Aorta (tissue), 5 donors: ENCODE data around the gene ICAM2. TPM values are rescaled to one million over a fixed set of nuclear protein-coding genes. Genes with fewer than 3 reads are reported as not detected.
A peak's percentile ranks its signal among the peaks of the same experiment; 100 is the strongest.
"Not testable (repeated sequence)": the region's sequence is repeated elsewhere in the genome, so short reads cannot be mapped to it uniquely, and the experiment has no call there.

Source experiments
- ATAC-seq: fragments of 200-7000 bp; cut with Tn5 transposase; one replicate; pipeline ENCODE4 v1.9.1; 2022; ENCODE audit warnings: moderate library complexity; ENCODE audit not compliant: low FRiP score
- DNase-seq, 2 donors: peaks; one replicate each; pipeline ENCODE4 v3.0.0-alpha.2; 2020
- H3K27ac ChIP-seq, 2 donors: one replicate each; pipeline ENCODE4 v1.5.1; 2013; ENCODE audit warnings: low read length in 2 of 2, mild to moderate bottlenecking in 2 of 2, moderate library complexity in 2 of 2, control low read depth in 1 of 2, inconsistent platforms in 1 of 2, low read depth in 1 of 2
- H3K27me3 ChIP-seq, 2 donors: one replicate each; pipeline ENCODE4 v1.6.1; 2013; ENCODE audit warnings: control low read depth in 1 of 2, low read length in 1 of 2, mild to moderate bottlenecking in 1 of 2, moderate library complexity in 1 of 2; ENCODE audit not compliant: insufficient read depth in 2 of 2, control insufficient read depth in 1 of 2
- H3K36me3 ChIP-seq, 2 donors: one replicate each; pipeline ENCODE4 v1.6.1; 2013; ENCODE audit warnings: control low read depth in 1 of 2, low read length in 1 of 2, mild to moderate bottlenecking in 1 of 2; ENCODE audit not compliant: insufficient read depth in 2 of 2, control insufficient read depth in 1 of 2
- H3K4me1 ChIP-seq, 2 donors: one replicate each; pipeline ENCODE4 v1.6.1; 2013; ENCODE audit warnings: low read length in 2 of 2, control low read depth in 1 of 2, mild to moderate bottlenecking in 1 of 2, moderate library complexity in 1 of 2; ENCODE audit not compliant: insufficient read depth in 2 of 2, control insufficient read depth in 1 of 2
- H3K4me3 ChIP-seq, 2 donors: one replicate each; pipeline ENCODE4 v1.5.1; 2013; ENCODE audit warnings: low read length in 2 of 2, control low read depth in 1 of 2, mild to moderate bottlenecking in 1 of 2
- H3K9me3 ChIP-seq: one replicate; pipeline ENCODE4 v1.6.1; 2013; ENCODE audit warnings: mild to moderate bottlenecking, low read length; ENCODE audit not compliant: control insufficient read depth
- WGBS, 2 donors: extraction: QIAGEN DNeasy Blood & Tissue Kit; methylation state at CpG; one replicate each; pipeline ENCODE4 v1.1.7; 2013; 5-methylcytosine and 5-hydroxymethylcytosine counted together
- intact Hi-C, 2 donors: fragments of 100-400 bp; cut with DNase I; formaldehyde crosslinking; loops; one replicate each; pipeline versions ENCODE4 v1.14.2 to v1.15.0; 2022
- polyA plus RNA-seq, 2 donors: library from polyadenylated mRNA; stranded (reverse); fragments of 200-250 nt; gene quantifications; one replicate each; pipeline ENCODE4 v1.2.3, GENCODE V29; 2013
- total RNA-seq, 2 donors: library from RNA; stranded (reverse); fragmentation: NEBNext Ultra II Directional; extraction: Animal tissue kit (Norgen Biotek cat#: 25700); gene quantifications; one replicate each; pipeline ENCODE4 v1.2.1, GENCODE V29; 2021
- donor health status: healthy with polysubstance abuse.
- donor health status: Bipolar disorder and iron deficiency.
- donor health status: DM: no; HTN: no; CAD: no.
- donor health status: DM: no; HTN: no; CAD: no.
- donor health status: DM: yes; HTN: yes; CAD: no.

The ICAM2 gene
- total and polyA plus RNA-seq, 4 donors: 3.9 to 36.0 (median 17.3) TPM

GRCh38 chr17:63982641-63983040, 37.8 kb downstream of the ICAM2 start:
- H3K4me3 ChIP-seq, H3K4me1 ChIP-seq, ATAC-seq, DNase-seq, H3K9me3 ChIP-seq, H3K36me3 ChIP-seq, intact Hi-C loops, H3K27me3 ChIP-seq: not testable (repeated sequence)
- H3K27ac ChIP-seq: peak overlapping the region in 1 of 2 donors; percentile 35
- WGBS, 2 donors: 84 to 90% methylated on average over 2 of the region's 2 CpGs

GRCh38 chr17:63978272-63979200, 41.9 kb downstream of the ICAM2 start:
- Histone ChIP-seq H3K27ac (no peak overlapping the region), H3K9me3 (no peaks in the 10 kb centered on the region), H3K4me3 (no peak overlapping the region), H3K4me1 (no peaks in the 10 kb centered on the region), H3K27me3 (no peaks in the 10 kb centered on the region), H3K36me3 (no peaks in the 10 kb centered on the region)
- intact Hi-C loops: no loop called here
- WGBS, 2 donors: 84 to 85% methylated on average over 13 of the region's 13 CpGs
- no peak for DNase-seq
- ATAC-seq: no peak

DNA sequence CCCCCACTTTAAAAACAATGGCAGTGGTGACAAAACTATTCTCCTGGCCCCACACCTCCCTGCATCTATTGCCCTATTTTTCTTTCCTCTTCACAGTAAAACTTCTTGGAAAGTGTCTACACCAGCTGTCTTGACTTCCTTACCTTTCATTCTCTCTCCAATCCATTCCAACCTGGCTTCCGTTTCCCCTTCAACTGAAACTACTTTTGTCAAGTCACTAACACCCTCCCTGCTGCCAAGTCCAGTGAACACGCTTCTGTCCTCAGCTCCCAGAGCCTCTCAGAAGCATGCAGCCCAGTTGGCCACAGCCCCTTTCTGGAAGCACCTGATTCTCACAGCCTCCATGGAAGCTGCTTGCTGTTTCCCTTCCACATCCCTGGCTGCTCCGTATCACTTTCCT, 43.7 kb downstream of the ICAM2 start:
- Histone ChIP-seq H3K4me3 (no peak overlapping the region), H3K27ac (no peak overlapping the region), H3K4me1 (no peaks in the 10 kb centered on the region), H3K27me3 (no peaks in the 10 kb centered on the region), H3K36me3 (no peaks in the 10 kb centered on the region), H3K9me3 (no peaks in the 10 kb centered on the region)
- ATAC-seq (no peak), DNase-seq (no peak)
- intact Hi-C loops: no loop called here
- 76 to 83% methylated on average over 3 of the region's 3 CpGs for WGBS, 2 donors

DNA sequence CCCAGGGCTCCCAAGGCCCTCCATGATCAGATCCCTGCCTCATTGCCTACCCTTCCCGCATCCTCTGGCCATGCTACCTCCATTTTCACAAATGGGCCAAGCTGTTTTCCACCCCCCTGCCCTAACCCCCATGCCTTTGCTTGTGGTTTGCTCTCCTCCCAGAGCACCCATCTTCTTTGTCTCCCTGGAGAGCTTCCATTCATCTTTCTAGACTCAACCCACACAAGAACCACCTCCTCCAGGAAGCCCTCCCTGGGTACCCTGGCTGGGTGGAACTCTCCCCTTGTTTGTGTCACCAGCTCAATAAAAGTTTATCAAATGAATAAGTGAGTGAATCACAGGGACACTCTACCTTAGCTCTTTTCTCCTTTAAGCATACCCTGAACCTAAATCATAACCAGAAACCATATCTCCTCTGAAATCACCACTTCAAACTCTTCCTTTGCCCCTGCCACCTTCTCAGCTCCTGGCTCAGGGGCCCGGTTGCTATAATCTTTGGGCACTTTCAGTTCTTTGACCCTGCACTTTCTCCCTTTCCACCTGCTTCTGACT, 44.8 kb downstream of the ICAM2 start:
- no peaks in the 10 kb centered on the region for H3K4me1 ChIP-seq
- H3K9me3 ChIP-seq: no peaks in the 10 kb centered on the region
- no peak overlapping the region for H3K27ac ChIP-seq
- DNase-seq (no peak), ATAC-seq (no peak)
- intact Hi-C loops: no loop called here
- 90 to 98% methylated on average over 2 of the region's 2 CpGs for WGBS, 2 donors
- no peaks in the 10 kb centered on the region for H3K36me3 ChIP-seq
- H3K4me3 ChIP-seq: no peak overlapping the region
- H3K27me3 ChIP-seq: no peaks in the 10 kb centered on the region

DNA sequence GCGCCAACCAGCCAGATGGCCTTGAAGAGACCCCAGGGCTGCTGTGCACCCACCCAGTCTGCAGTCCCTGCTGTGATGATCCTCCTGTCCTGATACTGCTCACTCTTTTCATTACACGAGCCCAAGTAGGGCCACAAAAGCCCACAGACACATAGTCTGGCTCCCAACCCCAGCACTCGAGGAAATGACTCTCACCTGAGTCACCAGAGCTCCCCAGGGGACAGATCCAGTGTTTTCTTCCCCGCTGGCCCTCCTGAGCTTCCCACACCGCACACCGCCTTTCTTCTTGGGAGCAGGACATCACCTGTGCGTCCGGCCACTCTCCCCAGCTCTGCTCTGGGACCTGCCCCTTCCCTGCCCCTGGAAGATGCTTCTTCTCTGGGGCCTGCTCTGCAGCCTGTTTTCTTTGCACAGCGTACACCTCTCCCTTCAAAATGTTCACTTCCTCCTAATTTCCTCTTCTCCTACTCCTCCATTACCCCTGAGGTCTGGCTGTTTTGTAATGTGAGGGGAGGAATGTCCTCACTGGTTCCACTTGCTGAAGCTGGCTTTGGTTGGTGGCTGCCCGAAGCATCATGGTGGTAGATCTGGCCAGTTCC, 45.7 kb downstream of the ICAM2 start:
- Histone ChIP-seq H3K4me1 (no peaks in the 10 kb centered on the region), H3K27ac (no peak overlapping the region), H3K4me3 (no peak overlapping the region), H3K9me3 (no peaks in the 10 kb centered on the region), H3K36me3 (no peaks in the 10 kb centered on the region), H3K27me3 (no peaks in the 10 kb centered on the region)
- intact Hi-C loops: no loop called here
- 73 to 79% methylated on average over 10 of the region's 10 CpGs for WGBS, 2 donors
- ATAC-seq (no peak), DNase-seq (no peak)

DNA sequence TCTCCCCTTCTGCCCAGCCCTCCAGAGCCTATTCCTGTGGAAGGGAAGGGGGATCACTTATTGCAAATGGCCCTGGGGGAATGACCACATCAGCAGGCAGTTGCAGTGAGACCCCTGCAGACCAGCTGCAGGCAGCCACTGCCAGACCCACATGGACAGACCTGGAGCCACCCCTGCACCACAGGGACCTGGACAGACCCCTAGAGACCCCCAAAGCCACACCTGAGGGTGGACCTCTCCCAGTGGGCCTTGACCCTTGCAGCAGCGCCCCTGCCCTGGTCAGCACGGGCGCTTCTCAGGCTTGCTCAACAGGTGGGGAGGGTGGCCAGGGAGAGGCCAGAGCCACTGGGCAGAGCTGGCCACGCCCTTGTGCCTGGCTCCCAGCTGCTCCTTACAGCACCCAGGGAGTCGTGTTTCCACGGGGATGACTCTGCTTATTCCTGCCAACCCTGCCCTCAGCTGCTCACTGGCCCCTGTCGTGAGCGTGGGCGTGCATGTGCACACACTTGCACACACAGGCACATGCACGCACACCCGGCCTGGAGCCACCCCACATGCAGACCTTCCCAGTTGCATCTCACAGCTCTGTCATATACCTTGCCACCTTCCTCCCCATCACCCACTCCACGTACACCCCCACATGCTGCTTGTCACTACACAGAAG, 46.4 kb downstream of the ICAM2 start:
- H3K4me3 ChIP-seq: no peak overlapping the region
- H3K4me1 ChIP-seq: no peaks in the 10 kb centered on the region
- ATAC-seq: peak; percentile 26
- WGBS, 2 donors: 80 to 81% methylated on average over 12 of the region's 12 CpGs
- no peak overlapping the region for H3K27ac ChIP-seq
- no peaks in the 10 kb centered on the region for H3K27me3 ChIP-seq
- intact Hi-C loops: no loop called here
- DNase-seq: no peak
- H3K9me3 ChIP-seq: no peaks in the 10 kb centered on the region
- no peaks in the 10 kb centered on the region for H3K36me3 ChIP-seq

GRCh38 chr17:63973247-63973646, 47.2 kb downstream of the ICAM2 start:
- no peak for ATAC-seq
- WGBS, 2 donors: 95% methylated on average over 6 of the region's 6 CpGs
- Histone ChIP-seq H3K4me1 (no peaks in the 10 kb centered on the region), H3K4me3 (no peak overlapping the region), H3K27me3 (no peaks in the 10 kb centered on the region), H3K36me3 (no peaks in the 10 kb centered on the region), H3K9me3 (no peaks in the 10 kb centered on the region), H3K27ac (no peak overlapping the region)
- DNase-seq: no peak
- intact Hi-C loops: no loop called here

- H3K36me3 ChIP-seq: no peaks in the 10 kb centered on the region
- H3K4me3 ChIP-seq: no peak within 1 kb of the TSS
- H3K27me3 ChIP-seq: no peaks in the 10 kb centered on the region
- ATAC-seq (no peak), DNase-seq (no peak)
- H3K9me3 ChIP-seq: no peaks in the 10 kb centered on the region
- intact Hi-C loops: no loop called here
- no peaks in the 10 kb centered on the region for H3K4me1 ChIP-seq
- 95 to 96% methylated on average over 14 of the region's 14 CpGs for WGBS, 2 donors
- H3K27ac ChIP-seq: no peak within 1 kb of the TSS
Measured at GRCh38 chr17:63972796-63973195, 47.6 kb downstream of the ICAM2 start, which contains the start of gene SCN4A. TSS of gene SCN4A (minus strand) at chr17:63972918. CDS start at chr17:63972841, 77 bp downstream.
